G401.6 (cell line): ENCODE data around the gene ELOVL4.
A peak's percentile ranks its signal among the peaks of the same experiment; 100 is the strongest.

ENCODE experiments used
- FAIRE-seq: peaks from 2 replicates; lab custom pipeline; 2012; peaks lifted over from hg19 to GRCh38; lab: Jason Lieb, UNC

The ELOVL4 gene

DNA sequence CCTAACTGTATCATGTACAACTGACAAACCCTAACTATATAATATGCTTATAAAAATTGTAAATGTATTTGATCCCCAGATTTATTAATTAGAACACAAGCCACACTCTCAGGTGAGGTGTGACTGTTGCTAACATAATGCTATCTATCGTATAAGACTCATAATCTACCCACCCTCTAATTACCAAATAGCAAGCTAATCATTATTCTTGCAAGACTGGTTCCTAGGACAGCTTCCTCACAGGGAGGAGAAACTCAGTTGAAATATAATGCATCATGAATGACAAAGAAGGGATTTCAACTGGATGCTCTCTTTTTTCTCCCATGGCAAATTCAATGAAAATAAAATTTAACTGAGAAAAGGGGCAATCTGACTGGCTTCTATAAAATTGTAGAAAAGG is 35.4 kb downstream of the ELOVL4 start:
- no peak for FAIRE-seq

DNA sequence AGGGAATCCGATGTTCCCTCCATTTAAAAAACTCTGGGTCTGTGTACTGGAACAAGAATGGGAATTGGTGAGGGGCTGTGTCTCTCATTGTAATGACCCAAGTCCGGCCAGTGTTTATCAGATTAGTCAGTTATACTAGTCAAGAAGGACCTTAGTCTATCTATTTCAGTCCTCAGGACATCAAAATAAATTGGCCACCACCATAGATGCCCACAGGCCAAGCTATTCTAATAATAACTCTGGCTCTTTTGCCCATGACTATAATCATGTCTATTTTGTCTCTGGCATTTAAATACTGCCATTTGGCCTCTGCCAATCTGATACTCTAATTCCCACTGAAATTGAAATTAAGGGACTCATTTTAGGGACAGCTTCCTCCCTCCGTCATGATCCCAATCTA is 37.8 kb downstream of the ELOVL4 start:
- no peak for FAIRE-seq

DNA sequence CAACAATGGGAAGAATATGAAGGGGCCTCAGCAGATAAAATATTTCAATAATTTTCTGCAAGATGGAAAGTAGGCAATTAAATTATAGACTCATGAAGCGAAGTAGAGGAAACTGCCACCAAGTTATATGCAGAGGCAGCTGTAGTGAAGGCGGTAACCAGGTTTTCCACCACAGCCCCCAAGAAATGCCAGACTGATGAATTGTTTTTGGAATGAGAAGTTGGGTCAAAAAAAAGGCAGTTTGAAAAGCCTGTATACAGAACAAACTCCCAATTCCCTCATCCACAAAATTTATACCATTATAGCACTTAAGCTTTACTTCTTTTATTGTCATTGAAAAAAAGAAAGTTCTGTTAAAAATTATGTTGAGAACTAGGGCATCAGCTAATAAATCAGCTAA is 45.3 kb downstream of the ELOVL4 start:
- FAIRE-seq, result no peak

DNA sequence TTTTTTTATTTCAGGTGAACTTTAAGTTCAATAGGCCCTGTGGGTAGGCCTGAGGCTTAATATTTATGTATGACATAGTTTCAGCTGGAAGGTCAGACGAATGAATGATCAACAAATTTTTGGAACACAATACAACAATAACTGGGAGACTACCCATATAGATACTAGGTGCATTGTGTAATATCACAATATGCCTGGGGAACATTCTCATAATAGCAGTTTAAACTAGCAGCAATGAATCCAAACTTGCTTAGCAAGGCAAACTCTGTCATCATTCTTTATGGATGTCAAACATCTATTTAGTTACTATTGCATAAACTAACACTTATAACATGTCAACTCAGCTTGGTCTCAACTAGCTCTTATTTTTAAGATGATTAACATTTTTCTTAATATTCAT is 49.3 kb downstream of the ELOVL4 start:
- no peak for FAIRE-seq

DNA sequence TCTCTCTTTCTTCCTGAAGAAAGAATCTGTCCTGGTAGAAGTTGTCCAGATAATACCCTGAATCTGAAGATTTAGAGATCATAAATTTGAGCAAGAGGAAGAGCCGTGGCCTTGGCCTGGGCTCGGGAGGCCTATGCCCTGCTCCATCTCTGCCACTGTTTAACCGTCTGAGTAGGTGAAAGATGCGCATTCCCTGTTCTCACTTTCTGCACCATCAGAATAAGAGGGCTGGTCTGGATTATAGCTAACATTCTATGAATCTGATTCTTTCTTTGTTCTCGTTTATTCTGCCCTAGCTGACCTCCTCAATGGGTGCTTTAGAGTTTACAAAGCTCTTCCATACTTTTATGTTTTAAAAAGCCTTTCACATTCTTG is 51.3 kb downstream of the ELOVL4 start:
- no peak for FAIRE-seq

DNA sequence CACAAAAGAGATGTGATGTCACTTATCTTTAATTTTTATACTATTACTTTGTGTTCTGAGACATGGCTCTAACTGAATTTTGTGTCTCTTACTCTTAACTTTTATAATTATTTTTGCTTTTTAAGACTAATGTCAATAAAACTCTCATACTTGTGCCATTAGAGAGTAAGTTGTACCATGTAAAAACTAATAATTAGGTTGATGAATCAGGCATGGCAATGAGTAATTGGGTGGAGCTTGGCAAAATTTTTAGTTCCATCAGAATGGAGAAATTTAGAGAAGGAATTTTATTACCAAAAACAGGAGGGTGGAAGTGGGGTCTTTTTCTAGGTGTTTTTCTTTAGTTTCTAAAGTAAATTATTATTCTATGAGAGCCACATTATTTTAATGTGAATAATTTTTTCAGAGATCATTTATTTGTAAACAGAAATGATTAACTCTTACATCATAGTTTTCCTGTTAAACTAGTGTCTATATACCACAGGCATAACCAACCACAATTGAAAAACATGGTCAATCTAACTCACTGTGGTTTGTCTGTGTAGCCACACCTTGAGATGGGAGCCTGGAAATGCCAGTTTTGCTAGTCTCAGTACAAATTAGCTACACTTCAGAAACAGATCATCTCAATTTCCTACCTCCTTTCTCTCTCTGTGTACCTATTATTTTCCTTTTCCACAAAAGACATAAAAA is 51.8 kb downstream of the ELOVL4 start:
- no peak for FAIRE-seq

DNA sequence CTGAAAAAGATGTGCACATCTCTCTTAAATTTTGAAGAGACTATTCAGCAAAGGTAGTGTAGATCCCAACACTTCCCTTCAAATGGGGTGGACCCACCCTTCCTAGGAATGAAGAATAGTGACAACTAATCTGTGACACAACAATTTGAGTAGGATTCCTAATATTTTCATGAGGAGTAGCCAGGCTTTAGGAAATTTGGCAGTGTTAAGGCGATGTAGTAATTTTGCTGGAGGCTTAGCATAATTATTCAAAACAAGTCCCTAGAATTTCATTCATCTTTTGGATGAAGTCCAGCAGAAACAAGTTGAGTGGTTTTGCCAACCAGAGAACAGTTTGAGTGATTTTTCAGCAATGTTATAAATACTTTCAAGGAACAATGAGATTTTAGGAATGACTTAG is 52.4 kb downstream of the ELOVL4 start:
- no peak for FAIRE-seq

DNA sequence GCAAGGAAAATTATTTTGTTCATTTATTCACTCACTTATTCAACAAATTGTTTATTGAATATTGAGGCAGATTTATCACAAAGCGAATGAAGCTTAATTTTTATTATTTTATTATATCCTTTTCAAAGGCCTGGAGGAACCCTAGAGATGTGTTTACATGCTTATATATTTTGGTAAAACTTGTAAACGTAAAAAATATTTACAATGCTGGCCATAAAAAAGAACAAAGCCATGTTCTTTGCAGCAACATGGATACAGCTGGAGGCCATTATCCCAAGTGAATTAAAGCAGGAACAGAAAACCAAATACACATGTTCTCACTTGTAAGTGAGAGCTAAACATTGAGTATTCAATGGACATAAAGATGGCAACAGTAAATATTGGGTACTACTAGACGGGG is 58.8 kb downstream of the ELOVL4 start:
- no peak for FAIRE-seq

DNA sequence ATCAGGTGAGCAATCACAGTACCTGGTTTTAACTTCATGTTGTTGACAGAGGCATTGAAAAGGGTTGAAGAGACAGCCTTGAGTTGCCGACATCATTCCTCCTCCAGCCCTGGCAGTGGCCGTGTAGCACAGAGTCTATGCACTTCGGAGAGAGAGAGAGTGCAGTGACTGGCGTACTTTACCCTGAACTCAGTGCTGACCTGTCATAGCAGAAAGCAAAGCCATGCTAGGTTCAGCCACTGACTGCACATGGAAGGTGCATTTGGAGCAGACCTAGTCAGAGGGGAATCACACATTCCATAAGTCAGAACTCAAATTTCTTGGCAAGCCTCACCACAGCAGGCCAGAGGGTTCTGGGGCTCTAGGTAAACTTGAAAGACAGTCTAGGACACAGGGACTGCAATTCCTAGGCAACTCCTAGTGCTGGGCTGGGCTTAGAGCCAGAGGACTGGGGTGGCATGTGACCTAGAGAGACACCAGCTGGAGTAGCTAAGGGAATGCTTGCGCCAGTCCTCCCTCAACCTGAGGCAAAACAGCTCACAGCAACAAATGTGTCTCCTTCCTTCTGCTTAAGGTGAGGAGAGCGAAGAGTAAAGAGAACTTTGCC is 69.1 kb downstream of the ELOVL4 start:
- no peak for FAIRE-seq

DNA sequence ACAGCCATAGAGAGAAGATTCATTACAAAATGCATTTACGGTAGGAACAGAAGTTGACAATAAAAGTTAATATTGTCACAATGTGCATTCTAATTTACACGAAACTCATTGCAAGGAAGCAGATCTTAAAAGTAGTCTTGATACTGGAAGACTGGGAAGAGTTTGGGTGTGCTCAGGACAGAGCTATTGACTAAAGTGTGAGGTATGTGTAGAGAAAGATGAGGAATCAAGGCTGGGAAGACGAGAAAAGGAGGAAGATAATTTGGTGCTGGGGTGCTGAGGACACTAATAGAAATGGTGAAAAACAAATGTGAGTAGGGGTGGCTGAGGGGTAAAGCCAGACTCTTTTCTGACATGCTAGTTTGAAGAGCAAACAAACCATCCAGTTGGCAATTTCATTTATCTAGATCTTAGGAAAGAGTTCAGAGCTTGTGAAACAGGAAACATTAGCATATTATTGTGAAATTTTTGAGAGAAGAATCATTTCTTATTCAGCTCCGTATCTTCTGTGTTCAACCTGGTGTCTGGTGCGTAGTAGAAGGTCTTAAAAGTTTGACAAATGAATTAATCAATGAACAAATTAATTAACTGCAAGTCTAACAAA is 72.7 kb downstream of the ELOVL4 start:
- FAIRE-seq, result no peak

DNA sequence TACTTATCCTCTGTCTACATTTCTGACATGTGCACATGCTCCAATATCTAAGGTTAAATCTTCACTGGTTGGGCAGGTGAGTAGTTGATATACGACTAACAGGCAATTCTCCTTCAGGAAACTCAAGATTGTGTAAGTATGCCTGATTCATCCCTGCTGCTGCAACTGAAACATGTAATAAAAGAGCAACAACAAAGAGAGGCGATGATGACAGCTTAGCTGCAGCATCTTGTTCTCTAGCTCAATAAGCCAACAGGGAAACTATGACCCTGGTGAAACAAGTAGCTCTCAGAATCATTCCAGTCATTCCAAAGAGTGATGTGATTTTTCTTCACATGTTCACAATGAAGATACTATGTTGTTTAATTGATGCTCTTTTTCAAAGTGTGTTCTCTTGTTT is 74.4 kb downstream of the ELOVL4 start:
- FAIRE-seq, result no peak

DNA sequence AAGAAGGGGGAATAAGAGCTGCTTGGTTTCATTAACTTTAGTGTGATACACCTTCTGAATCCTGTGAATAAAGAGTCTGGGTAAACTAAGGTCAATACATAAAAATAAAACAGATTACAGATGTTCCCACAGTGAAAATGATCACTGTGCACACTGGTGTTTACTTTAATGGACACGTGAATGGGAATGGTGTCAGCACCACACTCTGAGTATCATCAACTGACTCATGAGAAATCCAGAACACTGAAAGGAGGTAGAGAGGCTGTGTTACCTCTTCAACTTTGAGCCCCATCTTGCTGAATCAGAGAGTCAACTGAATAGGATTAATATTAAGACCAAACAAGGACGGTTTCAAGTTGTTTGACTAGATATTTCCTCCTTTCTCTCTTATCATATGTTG is 75.0 kb downstream of the ELOVL4 start:
- no peak for FAIRE-seq

DNA sequence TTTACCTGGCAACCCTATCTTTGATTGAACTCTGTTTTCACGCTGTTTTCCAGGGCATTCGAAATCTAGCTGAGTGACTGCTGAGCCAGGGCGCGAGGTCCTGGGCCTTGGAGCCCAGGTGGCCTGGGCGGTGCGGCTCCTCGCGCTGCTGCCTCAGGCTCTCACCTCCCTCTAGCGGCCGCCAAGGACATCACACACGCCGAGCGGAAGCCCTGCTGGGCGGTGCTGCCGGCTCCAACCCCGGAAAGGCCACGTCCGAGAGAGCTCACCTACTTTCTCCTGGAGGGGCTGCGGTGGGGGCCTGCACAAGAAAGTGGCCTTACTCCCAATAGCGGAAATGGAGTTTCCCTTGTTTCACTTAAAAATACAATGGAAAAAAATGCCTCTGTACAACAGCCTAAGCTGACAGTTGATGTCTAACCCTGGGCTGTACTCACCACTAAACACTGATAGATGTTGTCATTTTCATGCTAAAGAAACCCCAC is 77.7 kb downstream of the ELOVL4 start:
- FAIRE-seq, result peak; percentile 56

DNA sequence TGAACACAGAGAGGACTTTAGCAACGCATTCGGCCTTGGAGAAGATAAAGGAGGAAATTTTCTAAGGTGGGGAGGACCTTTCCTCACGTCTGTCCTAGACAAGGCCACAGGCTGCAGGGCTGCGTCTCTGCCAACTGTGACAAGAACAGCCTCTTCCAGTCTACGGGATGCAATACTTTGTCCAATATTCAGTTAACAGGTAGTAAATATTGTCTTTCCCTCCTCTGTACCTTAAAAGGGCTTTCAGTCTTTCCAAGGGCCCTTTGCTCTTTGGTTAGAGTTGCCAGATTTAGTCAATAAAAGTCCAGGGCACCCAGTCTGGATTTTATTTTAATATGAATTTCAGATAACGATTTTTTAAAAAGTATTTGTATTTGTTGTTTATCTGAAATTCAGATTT is 78.2 kb downstream of the ELOVL4 start:
- no peak for FAIRE-seq

DNA sequence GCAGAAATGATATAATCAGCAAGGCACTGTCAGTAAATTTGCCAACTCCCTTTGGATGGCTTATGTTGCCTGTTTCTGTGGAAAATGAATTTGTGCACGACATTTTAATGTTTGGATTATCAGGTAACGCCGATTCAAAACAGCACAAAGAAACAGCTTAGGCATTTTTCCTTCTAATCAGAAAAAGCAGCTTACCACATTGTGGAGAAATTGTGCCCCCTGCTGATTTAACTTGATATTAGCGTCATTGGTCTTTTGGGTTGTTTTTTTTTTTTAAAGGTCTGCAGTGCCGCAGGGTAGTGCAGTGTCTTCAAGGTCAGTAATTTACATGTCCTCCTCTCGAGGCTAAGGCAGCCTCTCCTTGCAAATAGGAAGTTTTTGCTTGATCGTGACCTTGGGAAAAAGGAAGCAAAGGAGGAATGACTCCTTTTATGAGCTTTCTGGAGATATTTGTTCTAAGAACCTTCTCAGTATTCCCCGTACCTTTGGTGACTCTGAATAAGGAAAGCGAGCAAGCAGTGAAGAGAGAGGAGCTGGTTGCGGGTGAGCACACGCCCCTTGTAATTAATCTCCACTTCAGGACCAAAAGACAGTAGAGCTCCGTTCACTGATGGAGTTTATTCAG is 79.1 kb downstream of the ELOVL4 start:
- FAIRE-seq, result peak; percentile 94
